Cardiac muscle cell (in vitro differentiated cells and primary cell): ENCODE data around the gene PTPN14. TPM values are rescaled to one million over a fixed set of nuclear protein-coding genes. Genes with fewer than 3 reads are reported as not detected.

Experiments
- DNase-seq, 2 donors: peaks; one replicate each; pipeline versions ENCODE4 v3.0.0 to v3.0.0-alpha.2; 2010 to 2017; ENCODE audit warnings: low read depth in 1 of 2, low spot score in 1 of 2
- H3K27ac ChIP-seq: fragments of 200-600 bp; sonication (generic); 2 replicates; pipeline ENCODE4 v1.5.1; 2016
- H3K27me3 ChIP-seq: fragments of 200-600 bp; sonication (generic); 2 replicates; pipeline ENCODE4 v1.6.0; 2016; ENCODE audit warnings: control low read depth
- H3K36me3 ChIP-seq: fragments of 200-600 bp; sonication (generic); 2 replicates; pipeline ENCODE4 v1.5.1; 2016; ENCODE audit warnings: control low read depth
- H3K4me1 ChIP-seq: fragments of 200-600 bp; sonication (generic); 2 replicates; pipeline ENCODE4 v1.8.1; 2017; ENCODE audit warnings: low read depth, mild to moderate bottlenecking, mixed run types
- H3K4me3 ChIP-seq: fragments of 200-600 bp; sonication (generic); 2 replicates; pipeline ENCODE4 v1.5.1; 2016; ENCODE audit warnings: mild to moderate bottlenecking
- H3K9me3 ChIP-seq: fragments of 200-600 bp; sonication (generic); 2 replicates; pipeline ENCODE4 v1.5.1; 2017; ENCODE audit warnings: low read depth, mild to moderate bottlenecking, control low read depth
- CTCF ChIP-seq: IDR thresholded peaks from 2 replicates; pipeline ENCODE4 v1.5.1; 2012; ENCODE audit warnings: low read depth, mild to moderate bottlenecking, low read length
- polyA plus RNA-seq: library from polyadenylated mRNA; unstranded; fragments of >200 nt; fragmentation: Nextera tagmentation; extraction: Ambion mirVana; gene quantifications from 2 replicates; pipeline ENCODE4 v1.2.1, GENCODE V29; 2016
- total RNA-seq: library from RNA; depleted of rRNA; stranded (reverse); fragments of >200 nt; gene quantifications from 2 replicates; pipeline ENCODE4 v1.2.3, GENCODE V29; 2016

Gene PTPN14
- total and polyA plus RNA-seq, 2 experiments from 2014 or later, result 4.6 to 5.4 TPM

- Histone ChIP-seq H3K27ac (no peak overlapping the region), H3K4me1 (peaks cover 8% of the 10 kb centered on the region), H3K36me3 (no peaks in the 10 kb centered on the region), H3K27me3 (peaks cover 32% of the 10 kb centered on the region), H3K9me3 (no peaks in the 10 kb centered on the region), H3K4me3 (no peak overlapping the region)
- TF ChIP-seq CTCF, result no peak
- DNase-seq, result no peak
Observed at GRCh38 chr1:214467078-214467585, 84.3 kb downstream of the PTPN14 start.

- TF ChIP-seq CTCF, result no peak
- no peak overlapping the region for H3K27ac ChIP-seq
Observed at GRCh38 chr1:214466403-214467077, 84.9 kb downstream of the PTPN14 start.

DNA sequence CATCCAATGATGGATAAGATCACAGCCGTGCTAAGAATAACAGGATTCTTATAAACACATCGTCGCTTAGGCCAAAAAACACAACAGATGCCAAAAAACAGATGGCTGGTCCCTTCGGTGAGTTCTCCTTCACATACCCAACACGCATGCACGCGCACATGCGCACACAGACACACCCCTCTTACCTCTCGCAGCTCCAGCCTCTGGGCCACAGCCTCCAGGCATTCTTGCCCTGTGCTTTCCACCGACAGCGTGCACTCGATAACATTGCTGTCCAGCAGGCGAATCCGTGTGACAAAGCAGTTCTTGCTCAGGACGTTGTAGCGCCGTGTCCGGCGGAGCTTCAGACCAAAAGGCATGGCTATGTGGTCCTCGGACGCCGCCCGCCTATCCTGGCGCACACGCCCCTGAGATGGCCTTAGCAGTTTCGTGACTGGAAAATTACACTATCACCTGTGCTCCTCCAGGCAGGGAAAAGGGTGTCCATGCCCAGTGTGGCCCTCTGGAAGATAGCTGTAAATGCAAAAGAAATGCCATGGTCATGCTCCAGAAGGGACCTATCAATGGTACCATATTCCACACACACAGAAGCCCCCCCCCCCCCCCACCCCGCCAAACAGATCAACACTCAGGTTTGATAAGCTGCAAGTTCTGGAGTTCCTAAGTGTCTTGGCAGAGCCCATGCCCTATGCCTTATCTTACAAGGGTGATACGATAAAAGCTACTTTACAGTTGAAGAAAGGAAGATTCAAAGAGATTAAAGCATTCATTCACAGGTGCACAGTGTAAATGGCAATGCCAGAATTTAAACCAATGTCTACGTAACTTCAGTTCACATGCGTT, 86.7 kb downstream of the PTPN14 start:
- no peaks in the 10 kb centered on the region for H3K9me3 ChIP-seq
- H3K27me3 ChIP-seq, result peaks cover 25% of the 10 kb centered on the region
- H3K27ac ChIP-seq, result no peak overlapping the region
- no peak for TF ChIP-seq CTCF
- H3K36me3 ChIP-seq, result no peaks in the 10 kb centered on the region
- DNase-seq, result no peak
- H3K4me3 ChIP-seq, result no peak overlapping the region
- H3K4me1 ChIP-seq, result peaks cover 8% of the 10 kb centered on the region

More at GRCh38 chr1:214466403-214467077, 84.9 kb downstream of the PTPN14 start:
- DNase-seq, result no peak
- Histone ChIP-seq H3K9me3 (no peaks in the 10 kb centered on the region), H3K36me3 (no peaks in the 10 kb centered on the region), H3K4me3 (no peak overlapping the region), H3K4me1 (peaks cover 8% of the 10 kb centered on the region), H3K27me3 (peaks cover 31% of the 10 kb centered on the region)

DNA sequence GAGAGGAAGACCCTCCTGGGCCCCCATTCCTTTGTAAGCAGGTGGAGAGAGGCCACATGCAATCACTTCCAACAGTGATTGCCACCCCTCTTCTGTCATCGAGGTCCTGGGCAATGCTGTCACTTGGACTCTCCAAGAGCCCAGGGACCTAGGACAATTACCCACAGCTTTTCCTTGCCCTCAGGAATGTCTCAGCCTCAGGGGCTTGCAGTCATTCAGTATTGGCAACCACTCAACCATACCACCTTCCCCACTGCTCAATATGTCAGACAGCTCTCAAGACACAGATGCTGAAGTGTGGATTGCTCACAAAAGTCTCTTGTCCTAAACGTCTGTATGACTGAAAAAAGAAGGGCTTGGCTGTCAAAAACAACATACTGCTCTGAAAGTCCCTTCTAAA, 87.8 kb downstream of the PTPN14 start:
- Histone ChIP-seq H3K4me3 (no peak overlapping the region), H3K4me1 (peaks cover 8% of the 10 kb centered on the region), H3K27ac (no peak overlapping the region), H3K36me3 (no peaks in the 10 kb centered on the region), H3K27me3 (peaks cover 17% of the 10 kb centered on the region), H3K9me3 (no peaks in the 10 kb centered on the region)
- no peak for DNase-seq
- TF ChIP-seq CTCF, result no peak

GRCh38 chr1:214462882-214463281, 88.5 kb downstream of the PTPN14 start:
- Histone ChIP-seq H3K4me1 (peaks cover 8% of the 10 kb centered on the region), H3K36me3 (no peaks in the 10 kb centered on the region), H3K9me3 (no peaks in the 10 kb centered on the region), H3K27ac (no peak overlapping the region), H3K27me3 (peaks cover 16% of the 10 kb centered on the region), H3K4me3 (no peak overlapping the region)
- no peak for TF ChIP-seq CTCF
- DNase-seq, result no peak
